H1 (cell line): Measurements from ENCODE around the gene SLC12A7. TPM values are rescaled to one million over a fixed set of nuclear protein-coding genes. Genes with fewer than 3 reads are reported as not detected.
A peak's percentile ranks its signal among the peaks of the same experiment; 100 is the strongest.

Experiments
- CTCF ChIA-PET: fragments of 300-600 bp; sonication (Branson Sonifier 250); formaldehyde crosslinking; loops from one replicate; lab custom pipeline; 2021; ENCODE audit not compliant: partially characterized antibody; lab: Charles Lee
- POLR2A ChIA-PET: fragments of 300-600 bp; sonication (Branson Sonifier 250); formaldehyde crosslinking; loops from one replicate; lab custom pipeline; 2021; ENCODE audit warnings: inconsistent platforms; ENCODE audit not compliant: partially characterized antibody; lab: Charles Lee
- DNase-seq, 2 experiments: peaks; one replicate each; pipeline versions ENCODE4 v3.0.0 to v3.0.0-alpha.2; 2010 to 2022; ENCODE audit warnings: low spot score in 2 of 2, low read depth in 1 of 2, mixed read lengths in 1 of 2
- FAIRE-seq: peaks from 2 replicates; lab custom pipeline; 2011; peaks lifted over from hg19 to GRCh38; lab: Jason Lieb, UNC
- H2AFZ ChIP-seq: 2 replicates; pipeline ENCODE4 v1.8.1; 2012; ENCODE audit warnings: low read length, inconsistent platforms
- H2AK5ac ChIP-seq: 2 replicates; pipeline ENCODE4 v1.6.1; 2013; ENCODE audit warnings: low read depth, low read length
- H2BK120ac ChIP-seq: replicated peaks from 2 replicates; pipeline ENCODE3; 2013; ENCODE audit warnings: low read depth, low read length, inconsistent platforms
- H2BK12ac ChIP-seq: 2 replicates; pipeline ENCODE4 v1.6.1; 2013; ENCODE audit warnings: low read depth, low read length
- H2BK15ac ChIP-seq: 2 replicates; pipeline ENCODE4 v1.6.1; 2013; ENCODE audit warnings: low read length
- H2BK20ac ChIP-seq: 2 replicates; pipeline ENCODE4 v1.6.1; 2013; ENCODE audit warnings: low read length
- H2BK5ac ChIP-seq: 2 replicates; pipeline ENCODE4 v1.6.1; 2013; ENCODE audit warnings: low read depth, low read length
- H3K14ac ChIP-seq: 2 replicates; pipeline ENCODE4 v1.6.1; 2013; ENCODE audit warnings: inconsistent platforms; ENCODE audit not compliant: insufficient read length
- H3K18ac ChIP-seq: 2 replicates; pipeline ENCODE4 v1.6.1; 2013; ENCODE audit warnings: low read length; ENCODE audit errors: extremely low read depth
- H3K23ac ChIP-seq: 2 replicates; pipeline ENCODE4 v1.6.1; 2013; ENCODE audit warnings: inconsistent platforms; ENCODE audit not compliant: insufficient read length
- H3K23me2 ChIP-seq: 2 replicates; pipeline ENCODE4 v1.6.1; 2013; ENCODE audit warnings: low read depth, low read length
- H3K27ac ChIP-seq: 2 replicates; pipeline ENCODE4 v1.6.1; 2011; ENCODE audit warnings: low read depth, low read length, inconsistent platforms
- H3K27me3 ChIP-seq, 4 experiments: replicated peaks in 1 of 4; 1 replicate in 1 of 4; 2 replicates in 3 of 4; pipeline versions ENCODE4 v1.6.1 to v1.8.1; 2011 to 2013; ENCODE audit warnings: low read length in 3 of 4, mild to moderate bottlenecking in 3 of 4, inconsistent platforms in 2 of 4, mixed read lengths in 2 of 4, moderate library complexity in 1 of 4; ENCODE audit not compliant: control insufficient read depth in 3 of 4, insufficient read depth in 3 of 4; ENCODE audit errors: extremely low read depth in 1 of 4
- H3K36me3 ChIP-seq, 4 experiments: 2 replicates each; pipeline versions ENCODE4 v1.6.1 to v1.8.1; 2011 to 2013; ENCODE audit warnings: mild to moderate bottlenecking in 4 of 4, low read length in 3 of 4, moderate library complexity in 2 of 4, control low read depth in 1 of 4, inconsistent platforms in 1 of 4; ENCODE audit not compliant: insufficient read depth in 4 of 4, control insufficient read depth in 2 of 4
- H3K4ac ChIP-seq: replicated peaks from 2 replicates; pipeline ENCODE3; 2013; ENCODE audit warnings: low read length, low read depth, mixed read lengths, inconsistent platforms; ENCODE audit not compliant: insufficient read length
- H3K4me1 ChIP-seq, 4 experiments: replicated peaks in 1 of 4; 1 replicate in 1 of 4; 2 replicates in 3 of 4; pipeline versions ENCODE4 v1.6.1 to v1.8.1; 2011 to 2013; ENCODE audit warnings: low read length in 3 of 4, inconsistent platforms in 2 of 4, mixed read lengths in 1 of 4; ENCODE audit not compliant: insufficient read depth in 4 of 4, control insufficient read depth in 3 of 4
- H3K4me2 ChIP-seq, 2 experiments: 2 replicates each; pipeline versions ENCODE4 v1.6.1 to v1.8.1; 2011 to 2013; ENCODE audit warnings: low read depth in 2 of 2, low read length in 2 of 2, control low read depth in 1 of 2, inconsistent platforms in 1 of 2, mild to moderate bottlenecking in 1 of 2; ENCODE audit not compliant: insufficient read depth in 1 of 2
- H3K4me3 ChIP-seq, 4 experiments: fragments of 200-600, 300-600 bp in 1 of 4; sonication (generic), shearing (Covaris generic), sonication (Bioruptor Twin) in 1 of 4; 2 replicates each; pipeline versions ENCODE4 v1.5.1 to v1.8.1; 2011 to 2016; ENCODE audit warnings: low read length in 4 of 4, low read depth in 3 of 4, control low read depth in 2 of 4, inconsistent platforms in 2 of 4, mild to moderate bottlenecking in 2 of 4, mixed read lengths in 1 of 4, moderate library complexity in 1 of 4; ENCODE audit not compliant: insufficient read depth in 2 of 4; ENCODE audit errors: extremely low read depth in 1 of 4
- H3K56ac ChIP-seq: replicated peaks from 2 replicates; pipeline ENCODE3; 2013; ENCODE audit warnings: low read depth, mild to moderate bottlenecking, mixed read lengths, low read length, inconsistent platforms; ENCODE audit not compliant: insufficient read length
- H3K79me1 ChIP-seq: 2 replicates; pipeline ENCODE4 v1.6.1; 2013; ENCODE audit warnings: low read depth, low read length, control low read depth
- H3K79me2 ChIP-seq, 2 experiments: 2 replicates each; pipeline versions ENCODE4 v1.6.1 to v1.8.1; 2012 to 2013; ENCODE audit warnings: low read length in 2 of 2, mild to moderate bottlenecking in 2 of 2, inconsistent platforms in 1 of 2; ENCODE audit not compliant: insufficient read depth in 2 of 2, control insufficient read depth in 1 of 2
- H3K9ac ChIP-seq, 4 experiments: replicated peaks in 1 of 4; 1 replicate in 1 of 4; 2 replicates in 3 of 4; pipeline versions ENCODE4 v1.6.1 to v1.8.1; 2011 to 2013; ENCODE audit warnings: low read depth in 3 of 4, low read length in 3 of 4, control low read depth in 2 of 4, mild to moderate bottlenecking in 2 of 4, moderate library complexity in 2 of 4, inconsistent platforms in 1 of 4; ENCODE audit errors: extremely low read depth in 1 of 4
- H3K9me3 ChIP-seq, 2 experiments: 2 replicates each; pipeline versions ENCODE4 v1.6.1 to v1.8.1; 2012 to 2013; ENCODE audit warnings: mild to moderate bottlenecking in 2 of 2, moderate library complexity in 2 of 2, control low read depth in 1 of 2, inconsistent platforms in 1 of 2, low read depth in 1 of 2, low read length in 1 of 2, mixed read lengths in 1 of 2; ENCODE audit not compliant: insufficient read depth in 2 of 2
- H4K20me1 ChIP-seq, 2 experiments: replicated peaks in 1 of 2; 2 replicates each; pipeline versions ENCODE3 to v1.8.1; 2011 to 2013; ENCODE audit warnings: inconsistent platforms in 2 of 2, low read length in 2 of 2, mild to moderate bottlenecking in 1 of 2; ENCODE audit not compliant: insufficient read depth in 2 of 2, control insufficient read depth in 1 of 2
- H4K5ac ChIP-seq: 2 replicates; pipeline ENCODE4 v1.6.1; 2013; ENCODE audit warnings: low read length, low read depth, mixed read lengths, inconsistent platforms; ENCODE audit not compliant: insufficient read length
- H4K8ac ChIP-seq: 2 replicates; pipeline ENCODE4 v1.8.0; 2013; ENCODE audit warnings: mild to moderate bottlenecking, moderate library complexity, low read length, inconsistent platforms; ENCODE audit not compliant: insufficient read depth; ENCODE audit errors: extremely low read depth
- H4K91ac ChIP-seq: replicated peaks from 2 replicates; pipeline ENCODE3; 2013; ENCODE audit warnings: low read length, mixed read lengths, inconsistent platforms; ENCODE audit not compliant: insufficient read length
- EGR1 ChIP-seq: IDR thresholded peaks from 2 replicates; pipeline ENCODE4 v1.6.1; 2011; ENCODE audit warnings: low read depth, low read length, borderline replicate concordance
- MAX ChIP-seq: IDR thresholded peaks from 2 replicates; pipeline ENCODE4 v1.6.1; 2012; ENCODE audit warnings: inconsistent platforms
- TAF7 ChIP-seq: optimal IDR thresholded peaks from 2 replicates; pipeline ENCODE3; 2011; ENCODE audit warnings: low read depth, mild to moderate bottlenecking, inconsistent platforms, low read length, moderate library complexity, borderline replicate concordance
- WGBS, 2 experiments: shearing (Covaris generic) in 1 of 2; methylation state at CpG; one replicate each; pipeline versions ENCODE4 v1.1.6 to v1.1.7; 2013 to 2015; ENCODE audit warnings: low lambda C conversion rate in 2 of 2, mixed read lengths in 2 of 2, inconsistent platforms in 1 of 2, low coverage in 1 of 2, missing lambda C conversion rate in 1 of 2; ENCODE audit not compliant: insufficient replicate concordance in 2 of 2, insufficient coverage in 1 of 2, insufficient read length in 1 of 2; ENCODE audit errors: extremely low coverage in 1 of 2, missing lambda C conversion rate in 1 of 2; 5-methylcytosine and 5-hydroxymethylcytosine counted together
- polyA plus RNA-seq, 7 experiments: library from polyadenylated mRNA; depleted of rRNA in 3 of 7; stranded (reverse) in 5 of 7; unstranded in 2 of 7; fragments of >200 nt in 5 of 7; fragments of 200-250 nt in 2 of 7; gene quantifications; 1 replicate in 5 of 7; 2 replicates in 1 of 7; 4 replicates in 1 of 7; pipeline versions ENCODE4 v1.2.1 to v1.2.3, GENCODE V29; 2011 to 2013; ENCODE audit warnings: missing spikeins in 2 of 7, mixed read lengths in 2 of 7
- total RNA-seq: library from RNA; stranded (reverse); fragmentation: NEBNext Ultra II Directional; extraction: Animal tissue kit (Norgen Biotek cat#: 25700); gene quantifications from 2 replicates; pipeline ENCODE4 v1.2.1, GENCODE V29; 2021

SLC12A7 gene
- total and polyA plus RNA-seq, 2 of the 8 experiments (the other 6 are each of a cell fraction or from before 2014, with no cell fraction given) = 23.5 to 39.7 TPM

GRCh38 chr5:1094670-1095190, 17.1 kb downstream of the SLC12A7 start:
- H3K4me2 ChIP-seq = no peak overlapping the region
- peak overlapping the region; percentile 48; the same call in 1 of the 2 replicates for H4K8ac ChIP-seq
- peak overlapping the region; percentile 30; the same call in 1 of the 2 replicates for H3K27ac ChIP-seq
- H3K79me1 ChIP-seq = peaks cover 31% of the 10 kb centered on the region
- H3K9me3 ChIP-seq = no peaks in the 10 kb centered on the region
- no peak overlapping the region for H2AFZ ChIP-seq
- H2BK15ac ChIP-seq = no peak overlapping the region
- H2AK5ac ChIP-seq = no peak overlapping the region
- H2BK12ac ChIP-seq = no peak overlapping the region
- H2BK120ac ChIP-seq = no peak overlapping the region
- H3K79me2 ChIP-seq = peaks cover 0 to 41% of the 10 kb centered on the region in 2 experiments; a peak in 3 of 4 replicates
- H4K20me1 ChIP-seq = peaks cover 0 to 11% of the 10 kb centered on the region in 2 experiments
- no peak overlapping the region for H3K56ac ChIP-seq
- H2BK20ac ChIP-seq = no peak overlapping the region
- no peak for DNase-seq
- CTCF ChIA-PET = interaction anchor here (0.6 to 3.4 kb wide), 6 partner anchors 11 to 87 kb away, joined by 3 to 19 read pairs (median 4); no protein-coding TSS in a partner anchor
- FAIRE-seq = no peak
- no peak overlapping the region for H3K4ac ChIP-seq
- peaks cover 5 to 40% (median 20%) of the 10 kb centered on the region in 4 experiments for H3K4me1 ChIP-seq
- no peak overlapping the region for H3K9ac ChIP-seq
- no peak overlapping the region for H4K91ac ChIP-seq
- H3K23ac ChIP-seq = no peak overlapping the region
- H3K23me2 ChIP-seq = no peaks in the 10 kb centered on the region; the same call in 1 of the 2 replicates
- H3K4me3 ChIP-seq = no peak overlapping the region
- POLR2A ChIA-PET = interaction anchor here (0.6 to 2.5 kb wide), 8 partner anchors 8 to 452 kb away, joined by 3 to 9 read pairs (median 3); no protein-coding TSS in a partner anchor
- TF ChIP-seq EGR1 (no peak), TAF7 (no peak), MAX (no peak)
- H3K27me3 ChIP-seq = no peaks in the 10 kb centered on the region
- peaks cover 4 to 23% (median 9%) of the 10 kb centered on the region in 4 experiments; a peak in 4 of 8 replicates for H3K36me3 ChIP-seq
- no peak overlapping the region; the same call in 1 of the 2 replicates for H3K18ac ChIP-seq
- H2BK5ac ChIP-seq = 0 out of 2 replicates have a peak overlapping the region, but pooled peaks have one; percentile 12
- no peak overlapping the region for H4K5ac ChIP-seq
- 78% methylated on average over 13 of the region's 21 CpGs; no CpG with 5 or more reads in 1 of the 2 experiments for WGBS, 2 experiments
- no peak overlapping the region for H3K14ac ChIP-seq
